ES-I3 (cell line): ENCODE measurements around the gene IVL.
A peak's percentile ranks its signal among the peaks of the same experiment; 100 is the strongest.

Experiments
- H3K36me3 ChIP-seq: 2 replicates; pipeline ENCODE4 v1.6.1; 2013; ENCODE audit warnings: mild to moderate bottlenecking, low read length, control low read depth, moderate library complexity; ENCODE audit not compliant: insufficient read depth
- H3K4me1 ChIP-seq: 2 replicates; pipeline ENCODE4 v1.6.1; 2013; ENCODE audit warnings: mild to moderate bottlenecking, control low read depth, low read length; ENCODE audit not compliant: insufficient read depth
- H3K9ac ChIP-seq: 2 replicates; pipeline ENCODE4 v1.6.1; 2013; ENCODE audit warnings: low read depth, mild to moderate bottlenecking, low read length, moderate library complexity
- H3K9me3 ChIP-seq: 2 replicates; pipeline ENCODE4 v1.6.1; 2013; ENCODE audit warnings: mild to moderate bottlenecking, low read length, moderate library complexity; ENCODE audit not compliant: control insufficient read depth, insufficient read depth

Gene IVL, protein sequence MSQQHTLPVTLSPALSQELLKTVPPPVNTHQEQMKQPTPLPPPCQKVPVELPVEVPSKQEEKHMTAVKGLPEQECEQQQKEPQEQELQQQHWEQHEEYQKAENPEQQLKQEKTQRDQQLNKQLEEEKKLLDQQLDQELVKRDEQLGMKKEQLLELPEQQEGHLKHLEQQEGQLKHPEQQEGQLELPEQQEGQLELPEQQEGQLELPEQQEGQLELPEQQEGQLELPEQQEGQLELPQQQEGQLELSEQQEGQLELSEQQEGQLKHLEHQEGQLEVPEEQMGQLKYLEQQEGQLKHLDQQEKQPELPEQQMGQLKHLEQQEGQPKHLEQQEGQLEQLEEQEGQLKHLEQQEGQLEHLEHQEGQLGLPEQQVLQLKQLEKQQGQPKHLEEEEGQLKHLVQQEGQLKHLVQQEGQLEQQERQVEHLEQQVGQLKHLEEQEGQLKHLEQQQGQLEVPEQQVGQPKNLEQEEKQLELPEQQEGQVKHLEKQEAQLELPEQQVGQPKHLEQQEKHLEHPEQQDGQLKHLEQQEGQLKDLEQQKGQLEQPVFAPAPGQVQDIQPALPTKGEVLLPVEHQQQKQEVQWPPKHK

DNA sequence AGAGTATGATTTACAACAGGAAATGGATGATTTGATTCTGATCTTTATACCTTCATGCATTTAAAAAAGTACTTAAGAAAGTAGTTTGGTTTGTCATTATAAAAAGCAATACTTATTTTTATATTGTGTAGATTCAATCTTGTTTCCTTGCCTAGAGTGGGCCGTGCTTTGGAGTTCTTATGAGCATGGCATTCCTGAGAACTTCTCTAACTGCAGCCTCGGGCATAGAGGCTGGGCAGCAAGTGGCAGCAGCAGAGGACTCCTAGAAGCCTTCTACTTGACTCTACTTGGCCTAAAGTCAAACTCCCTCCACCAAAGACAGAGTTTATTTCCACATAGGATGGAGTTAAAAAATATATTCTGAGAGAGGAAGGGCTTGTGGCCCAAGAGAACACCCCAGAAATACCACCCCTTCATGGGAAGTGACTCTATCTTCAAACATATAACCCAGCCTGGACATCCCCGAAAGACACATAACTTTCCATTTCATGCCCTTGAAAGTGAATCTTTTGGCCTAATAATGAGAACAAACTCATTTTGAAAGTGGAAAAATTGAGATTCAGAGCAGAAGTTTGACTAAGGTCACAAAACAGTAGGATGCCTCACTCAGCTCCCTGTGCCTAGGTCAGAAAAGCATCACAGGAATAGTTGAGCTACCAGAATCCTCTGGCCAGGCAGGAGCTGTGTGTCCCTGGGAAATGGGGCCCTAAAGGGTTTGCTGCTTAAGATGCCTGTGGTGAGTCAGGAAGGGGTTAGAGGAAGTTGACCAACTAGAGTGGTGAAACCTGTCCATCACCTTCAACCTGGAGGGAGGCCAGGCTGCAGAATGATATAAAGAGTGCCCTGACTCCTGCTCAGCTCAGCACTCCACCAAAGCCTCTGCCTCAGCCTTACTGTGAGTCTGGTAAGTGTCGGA is at the start of gene IVL:
Gene IVL, plus strand, starts transcription at position 861 of the 916 bp plus-strand sequence. CDS start 1,252 bp downstream, outside the sequence.
- Histone ChIP-seq H3K9ac (no peak within 1 kb of the TSS), H3K9me3 (no peaks in the 10 kb centered on the region), H3K4me1 (no peaks in the 10 kb centered on the region), H3K36me3 (no peaks in the 10 kb centered on the region)

DNA sequence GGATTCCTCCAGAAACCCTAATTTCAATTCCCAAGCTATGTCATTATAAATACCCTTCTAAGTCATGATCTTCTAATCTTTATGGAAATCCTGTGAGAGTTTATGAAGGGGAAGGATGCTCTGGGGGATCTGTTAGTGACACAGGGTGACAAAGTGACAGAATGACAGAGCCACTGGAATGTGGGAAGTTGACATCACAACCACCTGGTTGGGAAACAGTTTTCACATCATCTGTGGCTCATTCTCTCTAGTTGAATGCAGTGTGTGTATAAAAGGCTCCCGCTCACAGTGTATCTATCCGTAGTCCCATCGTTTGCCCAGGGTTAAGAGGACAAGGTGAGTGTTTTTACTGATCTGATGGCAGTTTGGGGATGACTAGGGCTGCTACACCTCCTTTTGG is 48.6 kb upstream of the IVL start, which contains the start of gene LCE7A:
Gene LCE7A, plus strand, starts transcription at position 301 of the 400 bp plus-strand sequence. CDS start 702 bp downstream, outside the sequence.
- Histone ChIP-seq H3K4me1 (no peaks in the 10 kb centered on the region), H3K9ac (no peak within 1 kb of the TSS), H3K36me3 (no peaks in the 10 kb centered on the region), H3K9me3 (no peaks in the 10 kb centered on the region)

DNA sequence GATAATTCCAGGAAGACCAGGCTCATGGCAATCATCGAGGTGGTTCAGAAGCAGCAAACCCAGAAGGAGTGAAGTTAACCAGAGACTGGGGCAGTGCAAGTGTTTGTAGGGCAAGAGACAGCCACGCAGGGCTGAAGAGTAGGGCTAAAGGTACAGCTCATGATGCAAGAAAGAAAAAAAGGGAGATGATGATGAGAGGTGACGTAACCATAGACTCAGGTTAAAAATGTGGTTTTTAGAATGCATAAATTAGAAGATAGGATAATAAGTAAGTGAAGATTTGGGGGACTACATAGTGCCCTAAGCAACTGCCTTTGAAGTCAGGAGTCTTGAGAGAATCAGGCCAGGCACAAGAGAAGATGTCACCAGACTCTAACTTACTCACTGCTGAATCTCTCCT is 48.2 kb upstream of the IVL start:
- no peaks in the 10 kb centered on the region for H3K9me3 ChIP-seq
- no peaks in the 10 kb centered on the region for H3K36me3 ChIP-seq
- H3K9ac ChIP-seq: no peak overlapping the region
- H3K4me1 ChIP-seq: no peaks in the 10 kb centered on the region

DNA sequence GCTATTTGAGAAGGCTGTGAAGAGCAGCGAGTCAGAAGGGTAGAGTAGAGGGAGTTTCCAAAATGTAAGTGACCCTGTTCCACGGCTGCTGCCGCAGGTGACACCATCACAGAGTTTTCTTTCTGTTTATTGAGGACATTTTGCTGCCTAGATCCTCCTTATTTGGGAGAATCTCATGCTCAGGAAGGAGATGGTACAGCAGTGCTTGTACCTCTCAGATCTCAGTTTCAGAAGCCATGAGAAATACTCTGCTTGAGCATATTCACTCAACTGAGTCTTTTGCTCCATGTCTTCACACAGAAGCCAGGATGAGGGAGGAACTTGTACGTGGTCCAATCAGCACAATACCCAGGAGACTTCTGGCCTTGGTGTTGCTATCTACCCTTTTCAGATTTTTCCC is 47.0 kb upstream of the IVL start:
- no peaks in the 10 kb centered on the region for H3K36me3 ChIP-seq
- no peaks in the 10 kb centered on the region for H3K9me3 ChIP-seq
- H3K9ac ChIP-seq: no peak overlapping the region
- H3K4me1 ChIP-seq: no peaks in the 10 kb centered on the region

DNA sequence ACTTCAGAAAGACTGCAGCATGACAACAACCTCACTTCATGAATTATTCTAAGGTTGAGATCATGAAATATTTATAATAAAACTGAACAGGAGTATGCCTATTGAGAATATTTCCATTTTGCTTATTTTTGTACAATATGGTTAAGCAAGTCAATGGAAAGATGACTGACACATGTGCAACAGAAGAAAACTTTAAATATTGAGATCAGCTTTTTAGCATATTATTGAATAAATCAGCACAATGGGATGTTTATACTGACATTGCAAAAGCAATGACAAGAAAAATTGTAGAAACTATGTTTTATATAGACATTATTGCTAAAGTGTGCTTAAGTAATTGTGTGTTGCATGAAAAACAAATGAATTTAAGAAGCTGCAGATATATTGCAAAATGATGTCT is 43.9 kb upstream of the IVL start:
- Histone ChIP-seq H3K4me1 (no peaks in the 10 kb centered on the region), H3K36me3 (no peaks in the 10 kb centered on the region), H3K9ac (no peak overlapping the region), H3K9me3 (no peaks in the 10 kb centered on the region)

DNA sequence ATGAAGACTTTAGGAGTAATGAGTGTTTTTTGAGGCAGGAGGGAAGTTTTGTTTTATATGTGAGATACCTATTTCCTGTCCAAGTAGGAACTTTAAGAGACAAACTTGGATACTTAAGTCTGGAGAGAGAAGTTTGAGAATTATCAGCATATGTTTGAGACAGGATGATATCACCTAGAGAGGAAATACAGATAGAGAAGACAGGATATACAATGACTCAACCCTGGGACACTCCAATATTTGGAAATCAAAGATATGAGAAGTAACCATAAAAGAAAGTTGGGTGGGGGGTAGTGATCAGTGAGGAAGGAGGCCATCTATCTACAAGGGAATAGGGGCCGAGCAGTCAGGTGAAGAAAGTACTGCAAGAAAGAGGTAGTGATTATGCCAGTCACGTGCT is 42.0 kb upstream of the IVL start:
- Histone ChIP-seq H3K9me3 (no peaks in the 10 kb centered on the region), H3K9ac (no peak overlapping the region), H3K36me3 (no peaks in the 10 kb centered on the region), H3K4me1 (no peaks in the 10 kb centered on the region)

DNA sequence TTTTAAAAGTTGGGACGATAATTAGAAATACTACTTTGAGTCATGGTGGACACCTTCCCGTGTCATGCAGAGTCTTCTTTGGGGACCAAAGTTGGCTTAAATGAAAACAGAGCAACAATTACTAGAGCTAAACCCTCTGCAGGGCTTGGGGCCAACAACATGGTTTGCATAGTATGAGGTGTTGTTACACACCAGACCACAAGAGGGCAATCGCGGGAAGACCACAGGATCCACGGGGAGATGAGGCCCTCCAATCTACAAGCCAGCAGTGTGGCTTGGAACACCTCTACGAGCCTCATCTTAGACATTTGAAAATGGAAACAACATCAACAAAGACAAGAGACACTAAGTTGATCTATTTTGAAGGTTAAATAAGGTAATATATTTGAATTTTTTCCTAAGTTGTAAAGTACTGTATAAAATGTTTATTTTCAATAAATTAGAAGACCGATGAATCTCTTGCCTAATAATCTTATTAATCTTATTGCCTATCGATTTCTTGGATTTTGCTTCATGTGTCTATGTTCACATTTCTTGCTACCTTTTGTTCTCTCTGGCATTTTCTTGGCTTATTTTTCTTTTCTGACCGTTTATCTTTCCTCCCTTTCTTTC is 38.4 kb upstream of the IVL start:
- Histone ChIP-seq H3K9me3 (no peaks in the 10 kb centered on the region), H3K4me1 (no peaks in the 10 kb centered on the region), H3K9ac (no peak overlapping the region), H3K36me3 (no peaks in the 10 kb centered on the region)

DNA sequence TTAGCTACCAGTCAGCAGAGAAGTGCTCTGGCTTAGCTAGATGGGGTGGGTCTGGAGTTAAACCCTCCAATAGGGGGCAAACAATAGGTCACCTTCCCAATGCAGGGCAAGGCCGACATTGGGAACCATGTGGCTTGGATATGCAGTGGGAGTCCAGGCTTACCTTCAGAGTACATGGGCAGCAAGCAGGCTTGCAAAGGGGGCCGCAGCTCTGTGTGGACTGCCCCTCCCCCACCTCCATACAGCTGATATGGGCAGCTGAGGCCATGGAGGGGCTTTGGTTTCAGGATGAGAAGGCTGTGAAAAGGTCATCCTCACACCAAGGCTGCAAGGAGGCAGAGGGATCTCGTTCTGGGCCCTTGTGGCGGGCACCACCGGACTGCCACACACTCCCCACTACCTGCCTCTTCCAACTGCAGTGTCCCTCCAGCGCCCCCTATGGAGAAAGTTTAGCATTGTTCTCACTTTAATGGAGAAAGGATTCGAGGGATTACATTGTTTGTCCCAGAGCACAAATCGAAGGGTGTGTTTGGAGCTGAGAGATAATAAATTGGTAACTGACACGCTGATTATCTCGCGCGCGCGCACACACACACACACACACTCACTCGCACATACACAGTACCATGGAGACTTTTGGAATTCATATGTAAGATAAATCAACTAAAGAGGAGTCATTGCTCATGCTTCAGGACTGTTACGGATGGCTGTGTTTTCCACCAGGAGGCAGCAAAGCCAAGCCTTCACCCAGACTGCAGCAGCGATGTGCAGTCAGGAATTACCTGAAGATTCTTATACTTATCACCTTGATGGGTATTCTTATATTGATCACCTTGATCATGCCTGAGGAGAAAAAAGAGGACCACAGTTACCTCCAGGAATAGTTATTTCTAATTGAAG is 37.3 kb upstream of the IVL start:
- Histone ChIP-seq H3K36me3 (no peaks in the 10 kb centered on the region), H3K9me3 (no peaks in the 10 kb centered on the region), H3K4me1 (no peaks in the 10 kb centered on the region), H3K9ac (peak overlapping the region; percentile 17; the same call in 1 of the 2 replicates)

DNA sequence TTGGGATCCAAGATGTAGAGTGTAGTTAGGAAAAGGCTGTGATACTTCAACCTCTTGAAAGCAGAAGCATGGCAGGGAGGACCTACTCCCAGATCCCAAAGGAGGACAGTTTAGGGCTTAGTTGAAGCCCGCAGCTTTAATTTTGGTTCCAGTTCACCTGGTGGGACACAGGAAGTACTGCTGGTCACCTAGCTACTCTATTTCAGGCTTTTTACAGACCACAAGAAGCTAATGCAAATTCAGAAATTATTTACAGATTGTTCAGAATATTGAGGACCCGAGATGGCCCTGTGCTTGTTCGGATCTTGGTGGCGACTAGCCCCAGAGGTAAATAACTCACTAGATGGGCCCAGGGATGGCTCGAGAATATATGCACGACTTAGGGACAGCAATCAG is 36.6 kb upstream of the IVL start:
- H3K4me1 ChIP-seq: no peaks in the 10 kb centered on the region
- no peak overlapping the region for H3K9ac ChIP-seq
- no peaks in the 10 kb centered on the region for H3K36me3 ChIP-seq
- no peaks in the 10 kb centered on the region for H3K9me3 ChIP-seq

DNA sequence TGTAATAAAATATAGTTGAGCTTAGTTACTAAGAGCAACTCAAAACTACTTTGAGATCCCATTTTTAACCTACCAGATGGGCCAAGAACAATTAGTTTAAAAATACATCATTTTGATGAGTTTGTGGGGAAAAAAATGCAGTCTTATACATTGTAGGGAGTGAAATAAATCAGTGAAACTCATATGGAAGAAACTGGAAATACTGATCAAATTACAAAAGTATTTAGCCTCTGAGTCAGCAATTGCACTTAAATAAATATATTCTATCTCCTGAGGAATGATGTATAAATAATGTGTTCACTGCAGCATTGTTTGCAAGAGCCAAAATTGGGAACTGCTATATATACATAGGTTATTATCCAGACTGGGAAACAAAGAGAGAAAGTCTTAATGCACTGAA is 34.9 kb upstream of the IVL start:
- Histone ChIP-seq H3K9me3 (no peaks in the 10 kb centered on the region), H3K4me1 (no peaks in the 10 kb centered on the region), H3K36me3 (no peaks in the 10 kb centered on the region), H3K9ac (no peak overlapping the region)

DNA sequence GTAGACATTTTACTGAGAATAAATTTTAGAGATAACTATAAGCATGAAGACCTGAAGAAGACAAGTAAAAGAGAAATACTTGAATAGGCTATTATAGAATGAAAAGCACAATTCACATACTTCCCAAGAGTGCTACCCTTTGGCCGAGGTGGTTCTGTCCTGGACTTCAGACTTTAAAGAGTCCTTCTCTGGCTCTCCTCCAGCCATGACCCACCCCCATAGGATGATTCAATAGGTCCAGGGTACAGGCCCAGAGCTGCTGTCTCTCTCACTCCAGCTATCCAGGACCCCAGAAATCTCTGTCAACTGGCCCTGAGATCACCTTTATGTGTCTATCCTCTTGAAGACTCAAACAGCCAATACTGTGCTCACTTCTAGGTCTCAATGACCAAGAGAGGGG is 31.5 kb upstream of the IVL start:
- no peaks in the 10 kb centered on the region for H3K36me3 ChIP-seq
- no peak overlapping the region for H3K9ac ChIP-seq
- no peaks in the 10 kb centered on the region for H3K4me1 ChIP-seq
- no peaks in the 10 kb centered on the region for H3K9me3 ChIP-seq

DNA sequence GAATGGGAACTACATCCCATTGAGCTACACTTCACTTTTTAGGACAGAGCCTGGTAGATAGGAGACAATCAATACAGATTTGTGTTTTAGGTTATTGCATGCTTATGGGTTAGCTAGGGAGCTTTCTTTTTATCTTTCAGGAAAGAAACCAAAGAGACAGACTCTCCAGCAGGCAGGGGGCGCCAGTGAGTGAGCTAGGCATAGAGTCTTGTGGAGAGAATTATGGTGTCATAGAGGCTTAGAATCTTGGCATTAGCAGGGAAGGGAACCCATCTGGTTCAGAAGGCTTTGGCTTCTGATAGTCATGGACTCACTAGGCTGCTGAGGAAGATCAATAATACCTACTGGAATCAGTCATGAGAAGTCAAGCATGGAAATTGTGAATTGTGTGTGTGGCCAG is 30.3 kb upstream of the IVL start, which contains the start of gene SMCP:
Gene SMCP, plus strand, starts transcription at position 281 of the 400 bp plus-strand sequence. CDS start 6,101 bp downstream, outside the sequence.
- no peak within 1 kb of the TSS for H3K9ac ChIP-seq
- H3K9me3 ChIP-seq: no peaks in the 10 kb centered on the region
- no peaks in the 10 kb centered on the region for H3K36me3 ChIP-seq
- H3K4me1 ChIP-seq: no peaks in the 10 kb centered on the region

DNA sequence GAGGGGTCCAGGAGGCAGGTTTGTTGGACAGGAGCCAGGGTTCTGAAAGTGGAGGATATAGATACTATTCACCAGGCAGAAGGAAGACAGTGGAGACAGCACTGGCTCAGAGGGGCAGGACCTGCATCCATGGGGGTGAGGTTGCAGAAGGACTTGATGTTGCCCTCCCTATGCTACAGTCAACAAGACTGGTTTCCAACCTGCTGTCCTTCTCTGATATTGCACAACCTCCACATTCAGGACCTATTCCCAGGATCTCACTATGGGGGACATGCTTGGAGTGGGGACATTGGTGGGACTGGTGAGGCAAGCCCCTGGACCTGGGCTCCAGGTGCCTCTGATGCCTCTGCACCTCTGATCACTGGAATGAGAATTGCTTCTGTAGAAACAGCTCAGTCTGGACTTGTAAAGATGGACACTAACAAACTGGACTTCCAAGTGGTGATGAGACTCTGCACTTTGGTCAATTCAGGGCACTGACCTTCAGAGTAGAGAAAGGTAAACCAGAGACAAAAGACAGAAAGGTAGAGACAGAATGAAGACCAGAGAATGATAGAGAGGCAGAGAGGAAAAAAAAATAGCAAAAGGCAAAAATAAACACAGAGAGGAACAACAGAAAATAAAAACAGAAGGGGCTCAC is 28.7 kb upstream of the IVL start:
- H3K4me1 ChIP-seq: no peaks in the 10 kb centered on the region
- no peak overlapping the region for H3K9ac ChIP-seq
- no peaks in the 10 kb centered on the region for H3K36me3 ChIP-seq
- H3K9me3 ChIP-seq: no peaks in the 10 kb centered on the region
